Measurements from ENCODE around the gene CCDC24.

CCDC24 gene

DNA sequence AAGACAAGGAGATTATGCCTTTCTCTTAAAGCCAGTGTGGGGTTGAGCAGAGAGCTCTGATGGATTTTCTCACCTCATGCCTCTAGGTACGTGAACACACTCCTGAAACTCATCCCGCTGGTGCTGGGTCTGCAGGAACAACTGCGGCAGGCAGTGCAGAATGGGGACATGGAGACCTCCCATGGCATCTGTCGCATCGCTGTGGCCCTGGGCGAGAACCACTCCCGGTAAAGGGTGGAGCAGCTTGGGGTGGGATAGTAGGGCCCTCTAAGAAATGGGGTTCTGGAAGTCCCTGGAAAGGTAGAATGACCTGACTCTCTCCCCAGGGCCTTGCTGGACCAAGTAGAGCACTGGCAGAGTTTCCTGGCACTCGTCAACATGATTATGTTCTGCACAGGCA lies 35.2 kb upstream of the CCDC24 start:
- no peak for DNase-seq (ENCODE audit: low read depth)
- TF ChIP-seq CTCF (IDR thresholded peaks at IDR 0.05; ENCODE audit: low read length, missing control alignments): no peak
- no peak overlapping the region for H3K4me3 ChIP-seq (replicated peaks; ENCODE audit: low read depth, low read length)

- no peak for DNase-seq (ENCODE audit: low read depth)
- no peak overlapping the region for H3K4me3 ChIP-seq (replicated peaks; ENCODE audit: low read depth, low read length)
- no peak for TF ChIP-seq CTCF (IDR thresholded peaks at IDR 0.05; ENCODE audit: low read length, missing control alignments)
These were observed 33.9 kb upstream of the CCDC24 start for GRCh38 chr1:43957407-43958040.

DNA sequence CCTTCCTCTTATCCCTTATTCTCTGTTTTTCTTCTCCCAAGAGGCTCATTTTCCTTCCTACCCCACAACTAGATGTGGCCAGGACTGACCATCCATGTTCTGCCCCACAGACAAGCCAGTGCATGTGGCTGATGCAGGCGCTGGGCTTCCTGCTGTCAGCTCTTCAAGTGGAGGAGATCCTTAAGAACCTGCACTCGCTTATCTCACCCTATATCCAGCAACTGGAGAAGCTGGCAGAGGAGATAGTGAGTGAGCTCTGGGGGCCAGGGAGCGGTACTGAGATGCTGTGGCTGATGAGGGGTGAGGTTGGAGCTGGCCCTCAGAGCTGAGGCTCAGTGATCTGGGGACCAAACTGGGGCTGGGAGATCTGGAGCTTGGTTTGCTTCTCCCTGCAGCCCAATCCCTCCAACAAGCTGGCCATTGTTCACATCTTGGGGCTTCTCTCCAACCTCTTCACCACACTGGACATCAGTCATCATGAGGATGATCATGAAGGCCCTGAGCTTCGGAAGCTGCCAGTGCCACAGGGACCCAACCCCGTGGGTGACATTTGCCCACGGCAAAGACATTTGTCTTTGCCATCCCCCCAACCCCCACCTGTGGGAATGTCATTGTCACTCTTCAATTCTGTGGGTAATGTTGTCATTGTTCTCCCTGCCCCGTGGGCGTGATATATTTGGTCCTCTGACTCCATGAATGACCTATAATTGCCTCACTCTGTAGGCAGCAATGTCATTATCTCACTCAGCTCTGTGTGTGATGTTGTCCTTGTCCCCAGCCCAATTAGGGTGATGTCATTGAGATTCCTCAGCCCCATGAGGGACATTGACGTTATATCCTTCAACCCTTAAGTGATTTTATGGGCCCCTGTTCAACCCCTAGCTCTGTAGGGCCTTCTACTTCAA lies 32.8 kb upstream of the CCDC24 start:
- no peak for DNase-seq (ENCODE audit: low read depth)
- no peak overlapping the region for H3K4me3 ChIP-seq (replicated peaks; ENCODE audit: low read depth, low read length)
- TF ChIP-seq CTCF (IDR thresholded peaks at IDR 0.05; ENCODE audit: low read length, missing control alignments): no peak

DNA sequence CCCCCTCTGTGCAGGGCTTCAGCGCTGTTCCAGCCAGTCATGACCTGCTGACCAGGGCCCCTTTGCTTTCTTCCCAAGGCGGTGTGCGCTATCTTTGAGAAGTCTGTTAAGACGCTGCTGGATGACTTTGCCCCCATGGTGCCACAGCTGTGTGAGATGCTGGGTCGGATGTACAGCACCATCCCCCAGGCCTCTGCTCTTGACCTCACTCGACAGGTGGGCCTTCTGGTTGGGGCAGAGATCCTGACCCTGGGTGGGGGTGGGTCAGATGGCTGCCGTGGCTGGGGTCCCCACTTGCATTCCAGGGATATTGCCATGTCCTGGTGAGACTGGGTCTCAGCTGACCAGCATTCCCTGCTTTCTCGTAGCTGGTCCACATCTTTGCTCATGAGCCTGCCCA lies 30.6 kb upstream of the CCDC24 start:
- no peak for TF ChIP-seq CTCF (IDR thresholded peaks at IDR 0.05; ENCODE audit: low read length, missing control alignments)
- no peak overlapping the region for H3K4me3 ChIP-seq (replicated peaks; ENCODE audit: low read depth, low read length)
- DNase-seq (ENCODE audit: low read depth): no peak

DNA sequence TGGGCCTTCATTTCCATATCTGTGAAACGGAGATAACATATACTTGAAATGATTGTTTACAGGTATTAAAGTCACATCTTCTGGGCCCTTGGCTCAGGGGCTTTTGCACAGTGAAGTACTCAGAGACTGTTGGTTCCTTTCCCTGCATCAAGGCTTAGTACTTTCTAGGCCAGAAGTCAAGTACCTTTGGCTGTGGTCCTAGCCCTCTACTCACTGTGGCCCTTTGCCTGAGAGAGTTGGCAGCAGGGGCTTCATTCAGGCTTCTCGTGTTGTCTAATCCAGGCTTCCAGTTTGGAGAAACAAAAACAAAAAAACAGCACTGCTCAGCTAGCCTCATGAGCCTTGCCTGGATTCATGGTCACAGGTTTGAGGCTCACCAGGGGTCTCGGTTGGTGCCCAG lies 29.7 kb upstream of the CCDC24 start:
- no peak overlapping the region for H3K4me3 ChIP-seq (replicated peaks; ENCODE audit: low read depth, low read length)
- TF ChIP-seq CTCF (IDR thresholded peaks at IDR 0.05; ENCODE audit: low read length, missing control alignments): no peak
- no peak for DNase-seq (ENCODE audit: low read depth)

DNA sequence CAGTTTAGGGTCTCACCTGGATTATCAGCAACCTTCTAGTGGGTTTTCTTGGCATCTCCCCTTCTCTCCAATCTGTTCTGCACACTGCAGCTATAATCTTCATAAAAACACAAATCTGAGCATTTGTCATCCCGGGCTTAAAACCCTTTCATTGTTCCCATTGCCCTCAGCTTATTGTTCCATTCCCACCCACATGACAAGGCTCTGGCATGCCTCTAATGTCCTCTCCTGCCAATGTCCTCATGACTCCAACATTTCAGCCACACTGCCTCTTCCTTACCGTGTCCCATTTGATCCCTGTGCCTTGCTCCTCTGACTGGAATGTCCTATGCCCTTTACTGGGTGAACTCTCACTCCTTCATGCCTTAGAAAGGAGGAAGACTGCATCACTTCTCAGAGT lies 29.1 kb upstream of the CCDC24 start:
- no peak overlapping the region for H3K4me3 ChIP-seq (replicated peaks; ENCODE audit: low read depth, low read length)
- no peak for DNase-seq (ENCODE audit: low read depth)
- TF ChIP-seq CTCF (IDR thresholded peaks at IDR 0.05; ENCODE audit: low read length, missing control alignments): no peak
